Smooth muscle cell (in vitro differentiated cells): ENCODE measurements around the gene DIPK1A. TPM values are rescaled to one million over a fixed set of nuclear protein-coding genes. Genes with fewer than 3 reads are reported as not detected.

ENCODE experiments used
- DNase-seq: peaks from one replicate; lab custom pipeline; 2025; ENCODE audit not compliant: unreplicated experiment; lab: John Stamatoyannopoulos, UW
- H2AFZ ChIP-seq: fragments of 200-600 bp; sonication (generic); 2 replicates; pipeline ENCODE4 v1.6.0; 2016; ENCODE audit warnings: antibody characterized with exemption, low read depth, mild to moderate bottlenecking
- H3F3A ChIP-seq: fragments of 200-600 bp; sonication (generic); 2 replicates; pipeline ENCODE4 v1.6.0; 2017; ENCODE audit warnings: antibody characterized with exemption, low read depth
- H3K27ac ChIP-seq: fragments of 200-600 bp; sonication (generic); 2 replicates; pipeline ENCODE4 v1.5.1; 2016; ENCODE audit warnings: low read depth, mild to moderate bottlenecking
- H3K27me3 ChIP-seq: fragments of 200-600 bp; sonication (generic); 2 replicates; pipeline ENCODE4 v1.6.1; 2016; ENCODE audit warnings: low read depth, mild to moderate bottlenecking
- H3K36me3 ChIP-seq: fragments of 200-600 bp; sonication (generic); 2 replicates; pipeline ENCODE4 v1.5.1; 2016; ENCODE audit warnings: low read depth
- H3K4me1 ChIP-seq: fragments of 200-600 bp; sonication (generic); 2 replicates; pipeline ENCODE4 v1.5.1; 2016; ENCODE audit warnings: low read depth
- H3K4me2 ChIP-seq: fragments of 200-600 bp; sonication (generic); 2 replicates; pipeline ENCODE4 v1.6.0; 2016; ENCODE audit warnings: mild to moderate bottlenecking
- H3K4me3 ChIP-seq: fragments of 200-600 bp; sonication (generic); 2 replicates; pipeline ENCODE4 v1.5.1; 2016; ENCODE audit warnings: mild to moderate bottlenecking
- H3K79me2 ChIP-seq: fragments of 200-600 bp; sonication (generic); 2 replicates; pipeline ENCODE4 v1.6.0; 2016; ENCODE audit warnings: low read depth, mild to moderate bottlenecking
- H3K9ac ChIP-seq: fragments of 200-600 bp; sonication (generic); 2 replicates; pipeline ENCODE4 v1.6.0; 2016; ENCODE audit warnings: low read depth
- H3K9me3 ChIP-seq: fragments of 200-600 bp; sonication (generic); replicated peaks from 2 replicates; pipeline ENCODE4 v1.5.1; 2016; ENCODE audit warnings: low read depth
- H4K20me1 ChIP-seq: fragments of 200-600 bp; sonication (generic); 2 replicates; pipeline ENCODE4 v1.6.0; 2016; ENCODE audit warnings: low read depth
- WGBS: methylation state at CpG from one replicate; pipeline ENCODE4 v1.1.7; 2016; ENCODE audit warnings: low lambda C conversion rate; 5-methylcytosine and 5-hydroxymethylcytosine counted together
- polyA plus RNA-seq: library from polyadenylated mRNA; unstranded; fragments of >200 nt; fragmentation: Nextera tagmentation; extraction: Ambion mirVana; gene quantifications from 2 replicates; pipeline ENCODE4 v1.2.1, GENCODE V29; 2016
- total RNA-seq: library from RNA; depleted of rRNA; stranded (reverse); fragments of >200 nt; gene quantifications from 2 replicates; pipeline ENCODE4 v1.2.3, GENCODE V29; 2014
- TF ChIP-seq, protein P1 (sequence below): fragments of 200-600 bp; sonication (generic); IDR thresholded peaks from 2 replicates; pipeline ENCODE4 v1.5.1; 2017; ENCODE audit warnings: borderline replicate concordance, mild to moderate bottlenecking, antibody characterized with exemption; ENCODE audit not compliant: insufficient read depth, poor library complexity, severe bottlenecking

Gene DIPK1A
- total and polyA plus RNA-seq, 2 experiments from 2014 or later: 7.3 to 8.3 TPM

DNA sequence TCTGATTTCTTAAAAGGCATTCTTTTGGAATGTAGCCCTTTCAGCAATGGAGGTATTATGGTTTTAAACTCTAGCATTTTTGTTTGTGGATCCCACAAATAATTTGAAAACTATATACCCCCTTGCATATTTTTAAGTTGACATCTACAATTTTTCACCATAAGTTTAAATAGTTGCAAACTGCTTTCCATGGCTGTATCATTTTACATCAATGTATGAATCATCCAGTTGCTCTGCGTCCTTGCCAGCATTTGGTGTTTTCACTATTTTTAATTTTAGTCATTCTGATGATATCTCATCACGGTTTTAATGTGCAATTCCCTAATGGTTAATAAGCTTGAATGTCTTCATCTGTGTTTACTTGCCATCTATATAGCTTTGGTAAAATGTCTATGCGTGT is 20.7 kb downstream of the DIPK1A start:
- WGBS: 95% methylated on average over 3 of the region's 3 CpGs
- no peaks in the 10 kb centered on the region for H4K20me1 ChIP-seq
- H2AFZ ChIP-seq: no peak overlapping the region
- H3K4me2 ChIP-seq: no peak overlapping the region
- no peaks in the 10 kb centered on the region for H3K27me3 ChIP-seq
- H3K9ac ChIP-seq: no peak overlapping the region
- TF ChIP-seq, protein P1, sequence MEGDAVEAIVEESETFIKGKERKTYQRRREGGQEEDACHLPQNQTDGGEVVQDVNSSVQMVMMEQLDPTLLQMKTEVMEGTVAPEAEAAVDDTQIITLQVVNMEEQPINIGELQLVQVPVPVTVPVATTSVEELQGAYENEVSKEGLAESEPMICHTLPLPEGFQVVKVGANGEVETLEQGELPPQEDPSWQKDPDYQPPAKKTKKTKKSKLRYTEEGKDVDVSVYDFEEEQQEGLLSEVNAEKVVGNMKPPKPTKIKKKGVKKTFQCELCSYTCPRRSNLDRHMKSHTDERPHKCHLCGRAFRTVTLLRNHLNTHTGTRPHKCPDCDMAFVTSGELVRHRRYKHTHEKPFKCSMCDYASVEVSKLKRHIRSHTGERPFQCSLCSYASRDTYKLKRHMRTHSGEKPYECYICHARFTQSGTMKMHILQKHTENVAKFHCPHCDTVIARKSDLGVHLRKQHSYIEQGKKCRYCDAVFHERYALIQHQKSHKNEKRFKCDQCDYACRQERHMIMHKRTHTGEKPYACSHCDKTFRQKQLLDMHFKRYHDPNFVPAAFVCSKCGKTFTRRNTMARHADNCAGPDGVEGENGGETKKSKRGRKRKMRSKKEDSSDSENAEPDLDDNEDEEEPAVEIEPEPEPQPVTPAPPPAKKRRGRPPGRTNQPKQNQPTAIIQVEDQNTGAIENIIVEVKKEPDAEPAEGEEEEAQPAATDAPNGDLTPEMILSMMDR: no peak
- H3K4me1 ChIP-seq: no peaks in the 10 kb centered on the region
- no peak for DNase-seq
- H3K27ac ChIP-seq: no peak overlapping the region
- H3F3A ChIP-seq: no peaks in the 10 kb centered on the region
- H3K9me3 ChIP-seq: no peaks in the 10 kb centered on the region
- H3K36me3 ChIP-seq: no peaks in the 10 kb centered on the region
- H3K4me3 ChIP-seq: no peak overlapping the region
- no peaks in the 10 kb centered on the region for H3K79me2 ChIP-seq

- no peak overlapping the region for H3K4me3 ChIP-seq
- H4K20me1 ChIP-seq: no peaks in the 10 kb centered on the region
- no peak overlapping the region for H2AFZ ChIP-seq
- H3K79me2 ChIP-seq: no peaks in the 10 kb centered on the region
- no peak overlapping the region for H3K4me2 ChIP-seq
- H3K27ac ChIP-seq: no peak overlapping the region
- no peaks in the 10 kb centered on the region for H3K4me1 ChIP-seq
- no peaks in the 10 kb centered on the region for H3K36me3 ChIP-seq
- TF ChIP-seq, protein P1: no peak
- no peak for DNase-seq
- H3K27me3 ChIP-seq: no peaks in the 10 kb centered on the region
- H3K9ac ChIP-seq: no peak overlapping the region
- no peaks in the 10 kb centered on the region for H3K9me3 ChIP-seq
- 90% methylated on average over 3 of the region's 3 CpGs for WGBS
- no peaks in the 10 kb centered on the region for H3F3A ChIP-seq
Observed at GRCh38 chr1:92937731-92938130, 23.5 kb downstream of the DIPK1A start.

DNA sequence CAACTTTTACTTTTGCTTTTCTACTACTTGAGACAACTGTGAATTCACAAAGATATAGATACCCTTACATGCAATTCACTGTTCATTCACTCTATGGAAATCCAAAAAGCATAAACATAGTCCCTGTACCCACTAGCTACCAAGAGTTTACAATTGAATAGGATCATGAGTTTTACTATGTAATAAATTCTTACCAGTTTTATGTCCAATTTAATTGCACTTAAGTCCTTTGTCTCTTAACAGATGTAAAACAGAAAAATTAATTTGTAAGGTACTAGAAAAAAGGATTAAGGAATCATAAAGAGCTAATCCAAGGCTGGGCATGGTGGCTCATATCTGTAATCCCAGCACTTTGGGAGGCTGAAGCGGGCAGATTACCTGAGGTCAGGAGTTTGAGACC is 24.4 kb downstream of the DIPK1A start:
- TF ChIP-seq, protein P1: no peak
- Histone ChIP-seq H3K9ac (no peak overlapping the region), H3K9me3 (no peaks in the 10 kb centered on the region), H3K4me3 (no peak overlapping the region), H3F3A (no peaks in the 10 kb centered on the region), H3K36me3 (no peaks in the 10 kb centered on the region), H3K4me1 (no peaks in the 10 kb centered on the region), H2AFZ (no peak overlapping the region), H3K27ac (no peak overlapping the region), H4K20me1 (no peaks in the 10 kb centered on the region), H3K4me2 (no peak overlapping the region), H3K79me2 (no peaks in the 10 kb centered on the region), H3K27me3 (no peaks in the 10 kb centered on the region)
- WGBS: 95% methylated on average over 1 of the region's 1 CpG
- no peak for DNase-seq
